ENCODE results near the gene TEKT4. TPM values are rescaled to one million over a fixed set of nuclear protein-coding genes. Genes with fewer than 3 reads are reported as not detected.

The TEKT4 gene
- total and polyA plus RNA-seq, 2 of the 13 experiments (the other 11 are each of a cell fraction or from before 2014, with no cell fraction given), result not detected

GRCh38 chr2:94880507-94880906, 9.3 kb downstream of the TEKT4 start (continued):
- no peak for TF ChIP-seq ZNF646 (CRISPR knock-in tag; IDR thresholded peaks at IDR 0.05)
- TF ChIP-seq NBN (conservative IDR thresholded peaks at IDR 0.05), result no peak
- TF ChIP-seq CREBL2 (CRISPR knock-in tag; IDR thresholded peaks at IDR 0.05; ENCODE audit: borderline replicate concordance), result no peak
- TF ChIP-seq BRF2 (CRISPR knock-in tag; IDR thresholded peaks at IDR 0.05), result no peak
- no peak for TF ChIP-seq HDAC1 (CRISPR knock-in tag; IDR thresholded peaks at IDR 0.05)
- TF ChIP-seq ZNF563 (CRISPR knock-in tag; IDR thresholded peaks at IDR 0.05), result no peak

All from HepG2 (cell line).